ENCODE results near the gene ITM2A. TPM values are rescaled to one million over a fixed set of nuclear protein-coding genes. Genes with fewer than 3 reads are reported as not detected.

The ITM2A gene
- 100 to 1,000 TPM in 1 of 2 experiments, 10 to 100 TPM in 1; 89.0 to 112 TPM for total RNA-seq

GRCh38 chrX:79366873-79367749, at the start of gene ITM2A:
Gene ITM2A (minus strand): TSS chrX:79367334. CDS start chrX:79367215, 119 bp downstream.
- H3K27ac Mint-ChIP-seq = peak within 1 kb of the TSS; percentile 96
- ChIA-PET POLR2A (no interaction called here), CTCF (interaction anchor here (0.7 to 2.0 kb wide), 3 partner anchors 45 to 1210 kb away, joined by 3 to 12 read pairs (median 3); no protein-coding TSS in a partner anchor)
- DNase-seq (peak; percentile 78), ATAC-seq (peak; percentile 80)
- peaks cover 29% of the 10 kb centered on the region for H3K4me1 Mint-ChIP-seq
- intact Hi-C loops (cut with DNase I, micrococcal nuclease) = loop anchor here (2.0 to 10.0 kb wide), 11 partner anchors 45 to 1262 kb away; partner anchors contain the start of genes P2RY10 (in 2 of the 2) and PGK1 (in 1 of the 2)
- H3K27me3 Mint-ChIP-seq = no peaks in the 10 kb centered on the region
- H3K9me3 Mint-ChIP-seq (ENCODE audit: low read depth) = no peaks in the 10 kb centered on the region
- H3K4me3 Mint-ChIP-seq = peak within 1 kb of the TSS; percentile 96
- peaks cover 10% of the 10 kb centered on the region for H3K36me3 Mint-ChIP-seq (ENCODE audit: low read depth)

- POLR2A ChIA-PET = no interaction called here
- Mint-ChIP-seq H3K27me3 (no peaks in the 10 kb centered on the region), H3K9me3 (ENCODE audit: low read depth) (no peaks in the 10 kb centered on the region), H3K36me3 (ENCODE audit: low read depth) (no peaks in the 10 kb centered on the region), H3K27ac (no peak overlapping the region), H3K4me3 (no peak overlapping the region), H3K4me1 (peaks cover 6% of the 10 kb centered on the region)
- intact Hi-C loops (cut with DNase I, micrococcal nuclease) = loop anchor here (10.0 kb wide), 2 partner anchors 260 to 530 kb away; no protein-coding TSS in a partner anchor
- CTCF ChIA-PET = interaction anchor here (0.7 kb wide), 1 partner anchor 164 kb away, joined by 3 read pairs; no protein-coding TSS in a partner anchor
- no peak for ATAC-seq
- DNase-seq = no peak
These were observed 47.9 kb upstream of the ITM2A start for GRCh38 chrX:79415056-79415455.

- intact Hi-C loops (cut with DNase I, micrococcal nuclease) = loop anchor here (2.0 to 10.0 kb wide), 9 partner anchors 47 to 859 kb away; partner anchors contain the start of gene ITM2A (in 2 of the 2)
- Mint-ChIP-seq H3K36me3 (ENCODE audit: low read depth) (no peaks in the 10 kb centered on the region), H3K27me3 (no peaks in the 10 kb centered on the region), H3K4me1 (peaks cover 17% of the 10 kb centered on the region), H3K9me3 (ENCODE audit: low read depth) (no peaks in the 10 kb centered on the region), H3K4me3 (no peak overlapping the region), H3K27ac (no peak overlapping the region)
- CTCF ChIA-PET = interaction anchor here (1.3 to 2.8 kb wide), 4 partner anchors 42 to 144 kb away, joined by 4 to 10 read pairs (median 6); no protein-coding TSS in a partner anchor
- POLR2A ChIA-PET = no interaction called here
- DNase-seq (no peak), ATAC-seq (no peak)
These were observed 46.8 kb upstream of the ITM2A start for GRCh38 chrX:79413963-79414362.

GRCh38 chrX:79412972-79413371, 45.8 kb upstream of the ITM2A start:
- Mint-ChIP-seq H3K4me1 (peaks cover 25% of the 10 kb centered on the region), H3K27me3 (no peaks in the 10 kb centered on the region), H3K27ac (peak overlapping the region; percentile 60), H3K36me3 (ENCODE audit: low read depth) (no peaks in the 10 kb centered on the region), H3K9me3 (ENCODE audit: low read depth) (no peaks in the 10 kb centered on the region), H3K4me3 (peak overlapping the region; percentile 69)
- ChIA-PET CTCF (interaction anchor here (0.6 to 2.8 kb wide), 11 partner anchors 41 to 377 kb away, joined by 3 to 12 read pairs (median 4); partner anchors contain the start of gene ITM2A), POLR2A (no interaction called here)
- DNase-seq (no peak), ATAC-seq (no peak)
- intact Hi-C loops (cut with DNase I, micrococcal nuclease) = loop anchor here (2.0 to 10.0 kb wide), 9 partner anchors 46 to 858 kb away; partner anchors contain the start of gene ITM2A (in 2 of the 2)

GRCh38 chrX:79412166-79412565, 45.0 kb upstream of the ITM2A start:
- ChIA-PET CTCF (interaction anchor here (1.0 to 2.8 kb wide), 6 partner anchors 46 to 376 kb away, joined by 3 to 12 read pairs (median 10); partner anchors contain the start of gene ITM2A), POLR2A (no interaction called here)
- no peaks in the 10 kb centered on the region for H3K36me3 Mint-ChIP-seq (ENCODE audit: low read depth)
- H3K4me1 Mint-ChIP-seq = peaks cover 32% of the 10 kb centered on the region
- DNase-seq = no peak
- intact Hi-C loops (cut with DNase I, micrococcal nuclease) = loop anchor here (2.0 to 10.0 kb wide), 9 partner anchors 45 to 857 kb away; partner anchors contain the start of gene ITM2A (in 2 of the 2)
- H3K4me3 Mint-ChIP-seq = peak overlapping the region; percentile 69
- no peak for ATAC-seq
- no peaks in the 10 kb centered on the region for H3K27me3 Mint-ChIP-seq
- H3K9me3 Mint-ChIP-seq (ENCODE audit: low read depth) = no peaks in the 10 kb centered on the region
- no peak overlapping the region for H3K27ac Mint-ChIP-seq

- intact Hi-C loops (cut with DNase I, micrococcal nuclease) = loop anchor here (2.0 to 10.0 kb wide), 6 partner anchors 42 to 525 kb away; partner anchors contain the start of gene ITM2A (in 1 of the 2)
- DNase-seq = no peak
- ATAC-seq = no peak
- no peak overlapping the region for H3K4me3 Mint-ChIP-seq
- POLR2A ChIA-PET = no interaction called here
- peaks cover 7% of the 10 kb centered on the region for H3K9me3 Mint-ChIP-seq (ENCODE audit: low read depth)
- H3K36me3 Mint-ChIP-seq (ENCODE audit: low read depth) = no peaks in the 10 kb centered on the region
- no peaks in the 10 kb centered on the region for H3K27me3 Mint-ChIP-seq
- CTCF ChIA-PET = no interaction called here
- H3K27ac Mint-ChIP-seq = no peak overlapping the region
- H3K4me1 Mint-ChIP-seq = peaks cover 32% of the 10 kb centered on the region
These were observed 42.5 kb upstream of the ITM2A start for GRCh38 chrX:79409657-79410056.

- H3K27me3 Mint-ChIP-seq = no peaks in the 10 kb centered on the region
- peaks cover 7% of the 10 kb centered on the region for H3K9me3 Mint-ChIP-seq (ENCODE audit: low read depth)
- DNase-seq = no peak
- ChIA-PET POLR2A (no interaction called here), CTCF (no interaction called here)
- no peaks in the 10 kb centered on the region for H3K36me3 Mint-ChIP-seq (ENCODE audit: low read depth)
- H3K4me1 Mint-ChIP-seq = peaks cover 32% of the 10 kb centered on the region
- H3K27ac Mint-ChIP-seq = no peak overlapping the region
- H3K4me3 Mint-ChIP-seq = no peak overlapping the region
- no peak for ATAC-seq
- intact Hi-C loops (cut with DNase I, micrococcal nuclease) = no loop called here
These were observed 41.6 kb upstream of the ITM2A start for GRCh38 chrX:79408623-79409322.

- POLR2A ChIA-PET = no interaction called here
- Mint-ChIP-seq H3K9me3 (ENCODE audit: low read depth) (peaks cover 7% of the 10 kb centered on the region), H3K36me3 (ENCODE audit: low read depth) (no peaks in the 10 kb centered on the region), H3K4me1 (peaks cover 5% of the 10 kb centered on the region), H3K4me3 (no peak overlapping the region), H3K27ac (peak overlapping the region; percentile 60), H3K27me3 (no peaks in the 10 kb centered on the region)
- intact Hi-C loops (cut with DNase I, micrococcal nuclease) = no loop called here
- ATAC-seq (no peak), DNase-seq (no peak)
- CTCF ChIA-PET = no interaction called here
These were observed 33.5 kb upstream of the ITM2A start for GRCh38 chrX:79400623-79401022.

GRCh38 chrX:79375340-79375739, 8.2 kb upstream of the ITM2A start:
- Mint-ChIP-seq H3K4me3 (no peak overlapping the region), H3K27me3 (no peaks in the 10 kb centered on the region), H3K36me3 (ENCODE audit: low read depth) (peaks cover 1% of the 10 kb centered on the region), H3K9me3 (ENCODE audit: low read depth) (peaks cover 5% of the 10 kb centered on the region), H3K27ac (no peak overlapping the region), H3K4me1 (peaks cover 4% of the 10 kb centered on the region)
- ATAC-seq (no peak), DNase-seq (no peak)
- ChIA-PET CTCF (interaction anchor here (0.5 kb wide), 1 partner anchor 424 kb away, joined by 3 read pairs; no protein-coding TSS in a partner anchor), POLR2A (no interaction called here)
- intact Hi-C loops (cut with DNase I, micrococcal nuclease) = no loop called here

GRCh38 chrX:79371640-79372039, 4.5 kb upstream of the ITM2A start:
- DNase-seq (no peak), ATAC-seq (no peak)
- ChIA-PET POLR2A (no interaction called here), CTCF (interaction anchor here (1.7 kb wide), 1 partner anchor 42 kb away, joined by 4 read pairs; no protein-coding TSS in a partner anchor)
- H3K27me3 Mint-ChIP-seq = no peaks in the 10 kb centered on the region
- no peak overlapping the region for H3K27ac Mint-ChIP-seq
- H3K4me1 Mint-ChIP-seq = peaks cover 23% of the 10 kb centered on the region
- peaks cover under 1% of the 10 kb centered on the region for H3K36me3 Mint-ChIP-seq (ENCODE audit: low read depth)
- peaks cover 5% of the 10 kb centered on the region for H3K9me3 Mint-ChIP-seq (ENCODE audit: low read depth)
- intact Hi-C loops (cut with DNase I, micrococcal nuclease) = no loop called here
- H3K4me3 Mint-ChIP-seq = no peak overlapping the region

- intact Hi-C loops (cut with DNase I, micrococcal nuclease) = no loop called here
- H3K4me3 Mint-ChIP-seq = no peak overlapping the region
- no peaks in the 10 kb centered on the region for H3K27me3 Mint-ChIP-seq
- H3K9me3 Mint-ChIP-seq (ENCODE audit: low read depth) = peaks cover 5% of the 10 kb centered on the region
- ATAC-seq (no peak), DNase-seq (no peak)
- no peaks in the 10 kb centered on the region for H3K36me3 Mint-ChIP-seq (ENCODE audit: low read depth)
- ChIA-PET CTCF (interaction anchor here (1.7 kb wide), 1 partner anchor 43 kb away, joined by 4 read pairs; no protein-coding TSS in a partner anchor), POLR2A (no interaction called here)
- H3K4me1 Mint-ChIP-seq = peaks cover 23% of the 10 kb centered on the region
- H3K27ac Mint-ChIP-seq = no peak overlapping the region
These were observed 4.0 kb upstream of the ITM2A start for GRCh38 chrX:79371101-79371500.

Measured in activated CD4-positive, alpha-beta T cell treated with anti-CD3 and anti-CD28 coated beads for 36 hours (primary cell).